B cell (primary cell): ENCODE results near the gene CAPN12. TPM values are rescaled to one million over a fixed set of nuclear protein-coding genes. Genes with fewer than 3 reads are reported as not detected.
"Not testable (repeated sequence)": the region's sequence is repeated elsewhere in the genome, so short reads cannot be mapped to it uniquely, and the experiment has no call there.

Source experiments
- ATAC-seq: fragments of 200-7000 bp; cut with Tn5 transposase; one replicate; pipeline ENCODE4 v1.10.0; 2021; ENCODE audit warnings: low read depth, mild to moderate bottlenecking, moderate number of reproducible peaks, moderate library complexity
- CTCF ChIA-PET: fragments of 350-600 bp; sonication (Branson Sonifier 250); formaldehyde crosslinking; loops from one replicate; lab custom pipeline; 2021; ENCODE audit warnings: antibody characterized with exemption, inconsistent platforms; lab: Charles Lee
- POLR2A ChIA-PET: fragments of 350-600 bp; sonication (Branson Sonifier 250); formaldehyde crosslinking; loops from one replicate; lab custom pipeline; 2021; ENCODE audit warnings: antibody characterized with exemption; lab: Charles Lee
- DNase-seq: peaks from one replicate; pipeline ENCODE4 v3.0.0; 2013
- H2AFZ ChIP-seq: 2 replicates; pipeline ENCODE4 v1.6.1; 2012; ENCODE audit warnings: mild to moderate bottlenecking, low read depth, low read length; ENCODE audit not compliant: insufficient read depth, poor library complexity, severe bottlenecking
- H3K27ac ChIP-seq, 2 donors: 1 replicate in 1 of 2; 2 replicates in 1 of 2; pipeline ENCODE4 v1.5.1; 2012 to 2013; ENCODE audit warnings: low read length in 2 of 2, mild to moderate bottlenecking in 2 of 2, moderate library complexity in 1 of 2
- H3K27me3 ChIP-seq, 4 experiments: fragments of 200-600 bp in 1 of 4; sonication (generic) in 1 of 4; replicated peaks in 1 of 4; 1 replicate in 2 of 4; 2 replicates in 2 of 4; pipeline versions ENCODE4 v1.6.1 to v1.7.0; 2013 to 2016; ENCODE audit warnings: low read length in 3 of 4, mild to moderate bottlenecking in 2 of 4, mixed read lengths in 1 of 4, moderate library complexity in 1 of 4; ENCODE audit not compliant: insufficient read depth in 4 of 4, control insufficient read depth in 3 of 4; ENCODE audit errors: control extremely low read depth in 1 of 4
- H3K36me3 ChIP-seq, 2 experiments: replicated peaks in 1 of 2; 1 replicate in 1 of 2; 2 replicates in 1 of 2; pipeline versions ENCODE4 v1.6.1 to v1.7.1; 2013; ENCODE audit warnings: low read length in 1 of 2; ENCODE audit not compliant: insufficient read depth in 2 of 2, control insufficient read depth in 1 of 2; ENCODE audit errors: control extremely low read depth in 1 of 2, extremely low read depth in 1 of 2
- H3K4me1 ChIP-seq, 2 donors: fragments of 200-600 bp in 1 of 2; sonication (generic) in 1 of 2; 1 replicate in 1 of 2; 2 replicates in 1 of 2; pipeline versions ENCODE4 v1.5.1 to v1.6.1; 2013 to 2017; ENCODE audit warnings: low read length in 2 of 2; ENCODE audit not compliant: control insufficient read depth in 2 of 2, insufficient read depth in 2 of 2
- H3K4me2 ChIP-seq: replicated peaks from 2 replicates; pipeline ENCODE3; 2012; ENCODE audit warnings: mild to moderate bottlenecking, low read depth, low read length; ENCODE audit not compliant: poor library complexity, severe bottlenecking
- H3K4me3 ChIP-seq, 5 experiments: fragments of 200-600 bp in 1 of 5; sonication (generic) in 1 of 5; 1 replicate in 3 of 5; 2 replicates in 2 of 5; pipeline versions ENCODE4 v1.5.1 to v1.7.0; 2011 to 2016; ENCODE audit warnings: low read length in 4 of 5, mild to moderate bottlenecking in 4 of 5, low read depth in 2 of 5, control low read depth in 1 of 5, moderate library complexity in 1 of 5; ENCODE audit not compliant: insufficient read depth in 1 of 5; ENCODE audit errors: control extremely low read depth in 1 of 5, extremely low read depth in 1 of 5
- H3K79me2 ChIP-seq: fragments of 200-600 bp; sonication (generic); one replicate; pipeline ENCODE4 v1.6.0; 2016; ENCODE audit warnings: low read length; ENCODE audit not compliant: control insufficient read depth, insufficient read depth
- H3K9ac ChIP-seq: fragments of 200-600 bp; sonication (generic); 2 replicates; pipeline ENCODE4 v1.6.1; 2017; ENCODE audit warnings: mild to moderate bottlenecking, low read length, moderate library complexity
- H3K9me3 ChIP-seq, 3 donors: one replicate each; pipeline versions ENCODE4 v1.6.1 to v1.7.1; 2013; ENCODE audit warnings: low read length in 2 of 3; ENCODE audit not compliant: control insufficient read depth in 2 of 3, insufficient read depth in 1 of 3; ENCODE audit errors: control extremely low read depth in 1 of 3
- H4K20me1 ChIP-seq: 2 replicates; pipeline ENCODE4 v1.6.0; 2012; ENCODE audit warnings: mild to moderate bottlenecking, low read length; ENCODE audit not compliant: insufficient read depth, control insufficient read depth, poor library complexity, severe bottlenecking
- H3K27ac Mint-ChIP-seq: one replicate; pipeline ENCODE4 v1.8.0; 2021; ENCODE audit warnings: mixed read lengths
- H3K27me3 Mint-ChIP-seq: one replicate; pipeline ENCODE4 v1.8.0; 2021; ENCODE audit warnings: mixed read lengths
- H3K4me1 Mint-ChIP-seq: one replicate; pipeline ENCODE4 v1.8.0; 2021; ENCODE audit warnings: mixed read lengths
- H3K4me3 Mint-ChIP-seq: one replicate; pipeline ENCODE4 v1.8.0; 2021; ENCODE audit warnings: mixed read lengths
- H3K9me3 Mint-ChIP-seq: one replicate; pipeline ENCODE4 v1.8.0; 2022; ENCODE audit warnings: mixed read lengths; ENCODE audit not compliant: insufficient read depth
- CTCF ChIP-seq: fragments of 200-600 bp; IDR thresholded peaks from one replicate; pipeline ENCODE4 v1.8.0; 2022; ENCODE audit warnings: antibody characterized with exemption, mild to moderate bottlenecking
- EZH2 ChIP-seq: IDR thresholded peaks from 2 replicates; pipeline ENCODE4 v1.6.1; 2012; ENCODE audit warnings: borderline replicate concordance, low read depth, mild to moderate bottlenecking, moderate library complexity, low read length; ENCODE audit not compliant: insufficient read depth, poor library complexity, severe bottlenecking
- WGBS: methylation state at CpG from one replicate; pipeline ENCODE4 v1.1.5; 2013; ENCODE audit warnings: missing lambda C conversion rate; ENCODE audit not compliant: insufficient coverage; 5-methylcytosine and 5-hydroxymethylcytosine counted together
- intact Hi-C: fragments of 100-400 bp; cut with micrococcal nuclease; formaldehyde crosslinking; loops from one replicate; pipeline ENCODE4 v1.10.0; 2022
- polyA plus RNA-seq: library from polyadenylated mRNA; depleted of rRNA; stranded (reverse); fragments of >200 nt; gene quantifications from 2 replicates; pipeline ENCODE4 v1.2.3, GENCODE V29; 2012
- total RNA-seq, 2 donors: library from RNA; stranded (reverse); fragments of 120-200 nt in 1 of 2; gene quantifications; 1 replicate in 1 of 2; 2 replicates in 1 of 2; pipeline versions ENCODE4 v1.2.3 to v1.2.4, GENCODE V29; 2013 to 2022

The CAPN12 gene
- total and polyA plus RNA-seq, 2 donors (not counting 1 experiment from before 2014, with no cell fraction given) = 28.6 to 104 TPM

GRCh38 chr19:38759590-38760003 lies 15.3 kb upstream of the CAPN12 start:
- Histone ChIP-seq H3K9me3 (no peaks in the 10 kb centered on the region), H4K20me1 (no peaks in the 10 kb centered on the region), H2AFZ (no peak overlapping the region), H3K4me2 (no peak overlapping the region), H3K36me3 (no peaks in the 10 kb centered on the region), H3K4me3 (no peak overlapping the region), H3K79me2 (no peaks in the 10 kb centered on the region), H3K4me1 (peaks cover 0 to 3% of the 10 kb centered on the region in 2 donors), H3K9ac (no peak overlapping the region), H3K27me3 (no peaks in the 10 kb centered on the region), H3K27ac (no peak overlapping the region)
- ATAC-seq (no peak), DNase-seq (no peak)
- Mint-ChIP-seq H3K4me1 (peaks cover 9% of the 10 kb centered on the region), H3K27ac (no peak overlapping the region), H3K9me3 (no peaks in the 10 kb centered on the region), H3K4me3 (no peak overlapping the region), H3K27me3 (no peaks in the 10 kb centered on the region)
- WGBS = 88% methylated on average over 8 of the region's 10 CpGs
- ChIA-PET POLR2A (no interaction called here), CTCF (interaction anchor here (1.0 kb wide), 1 partner anchor 124 kb away, joined by 3 read pairs; no protein-coding TSS in a partner anchor)
- TF ChIP-seq EZH2 (no peak), CTCF (no peak)
- intact Hi-C loops = no loop called here

- intact Hi-C loops, H3K9ac ChIP-seq, H3K4me3 Mint-ChIP-seq, H3K4me1 ChIP-seq, POLR2A ChIA-PET, H3K4me1 Mint-ChIP-seq, CTCF ChIA-PET, H3K27ac Mint-ChIP-seq, H3K27me3 ChIP-seq, H3K27ac ChIP-seq, ATAC-seq, H3K9me3 ChIP-seq, H3K4me2 ChIP-seq, H4K20me1 ChIP-seq, H3K36me3 ChIP-seq, H3K79me2 ChIP-seq, H2AFZ ChIP-seq, H3K4me3 ChIP-seq, H3K27me3 Mint-ChIP-seq, DNase-seq, H3K9me3 Mint-ChIP-seq: not testable (repeated sequence)
- no CpG with 5 or more reads among the region's 2 CpGs for WGBS
Measured at GRCh38 chr19:38754196-38754595, 9.9 kb upstream of the CAPN12 start.

- CTCF ChIA-PET, ATAC-seq, H3K27ac ChIP-seq, H3K4me3 ChIP-seq, H3K36me3 ChIP-seq, POLR2A ChIA-PET, H3K4me3 Mint-ChIP-seq, H3K4me2 ChIP-seq, H3K79me2 ChIP-seq, H3K27ac Mint-ChIP-seq, intact Hi-C loops, DNase-seq, H2AFZ ChIP-seq, H4K20me1 ChIP-seq, H3K27me3 ChIP-seq, H3K4me1 Mint-ChIP-seq, H3K9ac ChIP-seq, H3K4me1 ChIP-seq, H3K27me3 Mint-ChIP-seq, H3K9me3 Mint-ChIP-seq, H3K9me3 ChIP-seq: not testable (repeated sequence)
- WGBS = no CpG with 5 or more reads among the region's 3 CpGs
Measured at GRCh38 chr19:38753783-38754182, 9.5 kb upstream of the CAPN12 start.
